Prostate gland (tissue), 2 donors: ENCODE results near the gene GATAD2B. TPM values are rescaled to one million over a fixed set of nuclear protein-coding genes. Genes with fewer than 3 reads are reported as not detected.
"Not testable (repeated sequence)": the region's sequence is repeated elsewhere in the genome, so short reads cannot be mapped to it uniquely, and the experiment has no call there.

Experiments used
- DNase-seq: peaks from one replicate; pipeline ENCODE4 v3.0.0-alpha.2; 2019; ENCODE audit warnings: low spot score
- H3K27ac ChIP-seq, 2 donors: fragments of 200-600 bp; sonication (generic); 2 replicates each; pipeline ENCODE4 v1.5.1; 2017 to 2019
- H3K27me3 ChIP-seq: fragments of 200-600 bp; sonication (generic); replicated peaks from 2 replicates; pipeline ENCODE4 v1.5.1; 2019; ENCODE audit not compliant: insufficient read depth
- H3K36me3 ChIP-seq, 2 donors: fragments of 200-600 bp; sonication (generic); 1 replicate in 1 of 2; 2 replicates in 1 of 2; pipeline versions ENCODE4 v1.5.1 to v1.8.1; 2017 to 2019
- H3K4me1 ChIP-seq: fragments of 200-600 bp; sonication (generic); replicated peaks from 2 replicates; pipeline ENCODE4 v1.5.1; 2019
- H3K4me3 ChIP-seq, 2 donors: fragments of 200-600 bp; sonication (generic); 2 replicates each; pipeline ENCODE4 v1.5.1; 2017 to 2019
- H3K9me3 ChIP-seq: fragments of 200-600 bp; sonication (generic); 2 replicates; pipeline ENCODE4 v1.5.1; 2017
- POLR2A ChIP-seq: fragments of 450-650 bp; IDR thresholded peaks from one replicate; pipeline ENCODE4 v1.6.1; 2016; ENCODE audit warnings: antibody characterized with exemption, mild to moderate bottlenecking
- POLR2AphosphoS5 ChIP-seq: sonication (generic); formaldehyde crosslinking; IDR thresholded peaks from one replicate; pipeline ENCODE4 v1.6.1; 2017; ENCODE audit warnings: antibody characterized with exemption
- WGBS: methylation state at CpG from one replicate; pipeline ENCODE4 v1.1.5; 2018; 5-methylcytosine and 5-hydroxymethylcytosine counted together
- intact Hi-C: fragments of 100-400 bp; cut with DNase I; formaldehyde crosslinking; loops from one replicate; pipeline ENCODE4 v1.14.2; 2022
- total RNA-seq, 2 donors: library from RNA; depleted of rRNA; stranded (reverse); fragments of >200 nt; gene quantifications; one replicate each; pipeline ENCODE4 v1.1.0, GENCODE V29; 2016
- TF ChIP-seq, protein P1 (sequence below), 4 experiments: fragments of 200-600 bp in 2 of 4; fragments of 450-650 bp in 2 of 4; sonication (generic) in 2 of 4; IDR thresholded peaks; 1 replicate in 3 of 4; 2 replicates in 1 of 4; pipeline ENCODE4 v1.5.1; 2016 to 2019; ENCODE audit warnings: antibody characterized with exemption in 4 of 4, mild to moderate bottlenecking in 2 of 4, moderate library complexity in 2 of 4

GATAD2B gene
- total RNA-seq, 2 donors from 2014 or later, result 24.5 to 29.7 TPM

DNA sequence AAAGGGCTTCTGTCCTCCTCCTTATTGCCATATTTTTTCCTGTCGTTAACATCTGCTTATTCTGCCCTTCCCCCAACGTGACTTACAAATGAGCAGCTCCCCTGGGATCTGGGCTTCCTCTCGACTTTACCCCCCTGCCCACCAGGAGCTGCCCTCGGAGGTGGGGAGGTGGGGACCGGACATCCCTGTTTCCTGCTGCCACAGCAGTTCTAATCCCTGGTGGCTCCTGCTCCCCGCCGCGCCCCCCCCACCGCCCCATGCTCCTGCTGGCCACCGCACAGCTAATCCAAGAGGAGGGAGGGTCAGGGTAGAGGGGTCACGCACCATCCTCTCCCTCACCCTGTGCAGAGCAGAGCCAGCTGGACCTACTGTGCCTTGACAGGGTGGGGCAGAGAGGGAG, 152.0 kb downstream of the GATAD2B start:
- TF ChIP-seq POLR2A, result no peak
- TF ChIP-seq, protein P1, sequence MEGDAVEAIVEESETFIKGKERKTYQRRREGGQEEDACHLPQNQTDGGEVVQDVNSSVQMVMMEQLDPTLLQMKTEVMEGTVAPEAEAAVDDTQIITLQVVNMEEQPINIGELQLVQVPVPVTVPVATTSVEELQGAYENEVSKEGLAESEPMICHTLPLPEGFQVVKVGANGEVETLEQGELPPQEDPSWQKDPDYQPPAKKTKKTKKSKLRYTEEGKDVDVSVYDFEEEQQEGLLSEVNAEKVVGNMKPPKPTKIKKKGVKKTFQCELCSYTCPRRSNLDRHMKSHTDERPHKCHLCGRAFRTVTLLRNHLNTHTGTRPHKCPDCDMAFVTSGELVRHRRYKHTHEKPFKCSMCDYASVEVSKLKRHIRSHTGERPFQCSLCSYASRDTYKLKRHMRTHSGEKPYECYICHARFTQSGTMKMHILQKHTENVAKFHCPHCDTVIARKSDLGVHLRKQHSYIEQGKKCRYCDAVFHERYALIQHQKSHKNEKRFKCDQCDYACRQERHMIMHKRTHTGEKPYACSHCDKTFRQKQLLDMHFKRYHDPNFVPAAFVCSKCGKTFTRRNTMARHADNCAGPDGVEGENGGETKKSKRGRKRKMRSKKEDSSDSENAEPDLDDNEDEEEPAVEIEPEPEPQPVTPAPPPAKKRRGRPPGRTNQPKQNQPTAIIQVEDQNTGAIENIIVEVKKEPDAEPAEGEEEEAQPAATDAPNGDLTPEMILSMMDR (IDR thresholded peaks at IDR 0.05), result no peak
- no peak for TF ChIP-seq POLR2AphosphoS5
- H3K36me3 ChIP-seq, result peaks cover 0 to 21% of the 10 kb centered on the region in 2 donors
- no peaks in the 10 kb centered on the region for H3K9me3 ChIP-seq
- no peaks in the 10 kb centered on the region for H3K4me1 ChIP-seq
- no peak overlapping the region for H3K4me3 ChIP-seq
- H3K27ac ChIP-seq, result no peak overlapping the region
- no peaks in the 10 kb centered on the region for H3K27me3 ChIP-seq
- WGBS, result 68% methylated on average over 11 of the region's 11 CpGs
- no peak for DNase-seq
- intact Hi-C loops, result loop anchor here (5.0 kb wide), 1 partner anchor 93 kb away; the partner anchor contains the start of gene NPR1

DNA sequence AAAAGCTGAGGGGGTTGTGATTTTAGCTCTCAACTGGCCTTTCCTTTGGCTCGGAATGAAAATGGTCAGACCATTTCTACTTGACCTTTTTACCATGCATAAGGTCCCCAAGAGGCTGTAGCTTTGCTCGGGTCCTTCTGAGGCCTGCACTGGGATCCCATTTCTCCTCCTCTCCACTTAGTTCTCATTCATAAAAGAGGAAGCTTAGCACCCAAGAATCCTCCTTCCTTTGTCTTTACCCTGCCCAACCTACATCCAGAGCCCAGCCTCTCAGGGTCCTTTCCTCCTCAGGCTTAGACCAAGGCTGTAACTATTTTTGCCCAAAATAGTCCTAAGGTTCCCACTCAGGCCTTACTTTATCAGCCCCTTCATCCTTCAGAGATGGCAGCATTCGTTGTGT, 153.6 kb downstream of the GATAD2B start:
- no peaks in the 10 kb centered on the region for H3K27me3 ChIP-seq
- no peak overlapping the region for H3K4me3 ChIP-seq
- 83% methylated on average over 3 of the region's 3 CpGs for WGBS
- DNase-seq, result no peak
- H3K4me1 ChIP-seq, result no peaks in the 10 kb centered on the region
- intact Hi-C loops, result no loop called here
- H3K27ac ChIP-seq, result no peak overlapping the region
- no peak for TF ChIP-seq POLR2A
- TF ChIP-seq, protein P1 (IDR thresholded peaks at IDR 0.05), result no peak
- TF ChIP-seq POLR2AphosphoS5, result no peak
- no peaks in the 10 kb centered on the region for H3K9me3 ChIP-seq
- peaks cover 0 to 21% of the 10 kb centered on the region in 2 donors for H3K36me3 ChIP-seq

DNA sequence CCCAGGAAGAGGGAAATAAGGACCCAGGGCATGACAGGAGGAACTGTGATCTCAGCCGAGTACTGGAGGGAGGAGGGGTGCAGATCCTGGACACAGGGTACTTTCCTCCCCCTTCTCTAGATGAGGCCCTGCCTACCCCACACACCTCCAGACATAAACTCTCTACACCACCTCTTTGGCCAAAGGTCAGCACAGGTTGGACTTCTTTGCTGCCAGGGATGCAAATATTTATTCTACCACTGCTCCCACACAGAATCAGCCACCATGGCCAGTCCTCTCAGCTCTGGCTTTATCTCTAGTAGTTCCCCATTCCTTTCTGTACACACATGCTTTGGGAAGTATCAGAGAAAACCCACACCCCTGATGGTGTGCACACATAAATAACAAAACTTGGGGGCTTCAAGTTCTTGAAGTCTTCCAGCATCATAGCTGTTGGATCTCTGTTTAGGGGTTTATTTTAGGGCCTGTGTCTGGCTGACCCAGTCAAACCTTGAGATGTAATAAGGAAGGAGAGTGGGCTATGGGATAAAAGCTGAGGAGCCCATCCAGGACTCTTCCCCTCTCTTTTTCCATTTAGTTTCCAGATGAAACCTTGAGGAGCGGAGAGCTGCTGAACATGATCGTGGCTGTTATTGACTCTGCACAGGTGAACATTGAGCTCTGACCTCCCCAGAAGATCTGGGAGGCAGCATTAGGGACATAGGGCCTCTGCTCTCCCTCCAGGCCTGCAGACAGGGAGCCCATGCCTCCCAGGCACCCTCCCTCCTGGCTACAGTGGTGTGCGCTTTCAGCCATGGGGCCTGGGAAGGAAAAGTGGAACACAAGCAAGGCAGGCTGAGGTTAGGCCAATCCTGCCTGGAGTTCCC, 154.2 kb downstream of the GATAD2B start:
- DNase-seq, result no peak
- H3K27ac ChIP-seq, result no peak overlapping the region
- H3K9me3 ChIP-seq, result no peaks in the 10 kb centered on the region
- H3K36me3 ChIP-seq, result peaks cover 0 to 21% of the 10 kb centered on the region in 2 donors
- 88% methylated on average over 4 of the region's 4 CpGs for WGBS
- no peaks in the 10 kb centered on the region for H3K4me1 ChIP-seq
- H3K27me3 ChIP-seq, result no peaks in the 10 kb centered on the region
- no peak overlapping the region for H3K4me3 ChIP-seq
- intact Hi-C loops, result no loop called here
- TF ChIP-seq POLR2A (no peak), POLR2AphosphoS5 (no peak)
- TF ChIP-seq, protein P1 (IDR thresholded peaks at IDR 0.05), result no peak

DNA sequence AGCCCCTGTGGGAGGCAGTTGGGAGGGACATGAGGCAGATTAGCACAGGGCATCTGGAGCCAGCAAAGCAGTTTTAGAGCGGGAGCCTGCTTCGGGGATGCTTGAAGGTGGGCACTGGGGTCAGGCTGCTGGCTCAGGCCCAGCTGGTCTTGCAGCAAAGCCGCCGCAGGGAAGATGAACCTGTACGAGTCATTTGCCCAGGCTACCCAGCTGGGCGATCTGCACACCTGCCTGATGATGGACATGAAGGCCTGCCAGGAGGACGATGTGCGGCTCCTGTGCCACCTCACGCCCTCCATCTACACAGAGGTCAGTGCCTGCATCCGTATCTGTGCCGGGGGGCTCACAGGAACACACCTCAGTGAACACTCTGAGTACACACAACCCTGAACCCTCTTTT, 155.3 kb downstream of the GATAD2B start:
- no peak overlapping the region for H3K4me3 ChIP-seq
- TF ChIP-seq POLR2AphosphoS5, result no peak
- no peak for TF ChIP-seq POLR2A
- TF ChIP-seq, protein P1 (IDR thresholded peaks at IDR 0.05), result no peak
- H3K27ac ChIP-seq, result no peak overlapping the region
- no peaks in the 10 kb centered on the region for H3K27me3 ChIP-seq
- no peak for DNase-seq
- no peaks in the 10 kb centered on the region for H3K4me1 ChIP-seq
- peaks cover 0 to 14% of the 10 kb centered on the region in 2 donors for H3K36me3 ChIP-seq
- H3K9me3 ChIP-seq, result no peaks in the 10 kb centered on the region
- intact Hi-C loops, result no loop called here
- WGBS, result 90% methylated on average over 11 of the region's 11 CpGs

DNA sequence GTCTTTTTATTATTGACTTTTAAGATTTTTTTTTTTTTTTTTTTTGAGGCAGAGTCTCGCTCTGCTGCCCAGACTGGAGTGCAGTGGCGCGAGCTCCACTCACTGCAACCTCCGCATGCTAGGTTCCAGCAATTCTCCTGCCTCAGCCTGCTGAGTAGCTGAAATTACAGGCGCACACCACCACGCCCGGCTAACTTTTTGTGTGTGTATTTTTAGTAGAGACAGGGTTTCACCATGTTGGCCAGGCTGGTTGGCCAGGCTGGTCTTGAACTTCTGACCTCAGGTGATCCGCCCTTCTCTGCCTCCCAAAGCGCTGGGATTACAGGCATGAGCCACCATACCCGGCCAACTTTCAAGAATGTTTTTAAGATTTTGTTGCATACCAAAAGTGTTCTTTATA, 156.1 kb downstream of the GATAD2B start:
- H3K27me3 ChIP-seq, H3K4me3 ChIP-seq, intact Hi-C loops, DNase-seq, H3K9me3 ChIP-seq, H3K27ac ChIP-seq, H3K4me1 ChIP-seq: not testable (repeated sequence)
- peaks cover 0 to 11% of the 10 kb centered on the region in 2 donors for H3K36me3 ChIP-seq
- WGBS, result 92% methylated on average over 10 of the region's 10 CpGs
